Heart left ventricle (tissue), 13 donors: Measurements from ENCODE around the gene AKAP5.

ENCODE experiments used
- CTCF ChIP-seq, 12 donors: fragments of 200-600 bp; sonication (generic) in 4 of 12; IDR thresholded peaks; one replicate each; pipeline versions ENCODE4 v1.5.0 to v1.8.0; 2018 to 2022; ENCODE audit warnings: antibody characterized with exemption in 12 of 12, mild to moderate bottlenecking in 5 of 12
- POLR2A ChIP-seq, 2 donors: fragments of 450-650 bp; IDR thresholded peaks; one replicate each; pipeline ENCODE4 v1.6.1; 2017; ENCODE audit warnings: antibody characterized with exemption in 2 of 2, mild to moderate bottlenecking in 2 of 2, moderate library complexity in 2 of 2
- donor health status: ischemic (EF 13 %, LVEDD 7.1; RV severe dilation, severe dysfunction).
- donor health status: DM: no; HTN: yes; CAD: no.
- donor health status: DM: no; HTN: no; CAD: no.
- donor health status: ischemic (EF 25% LVEDD 6.9; RV normal size, moderate dysfunction).
- donor health status: ischemic (EF 25% LVEDD 5.7; RV mildly dilated, moderate dysfunction).
- donor health status: ischemic (EF 35%, LVEDD 5.7; RV mildly dilated, moderate dysfunction).
- donor health status: nonischemic (EF 11% LVEDD 7.7; RV severe dilation, severe dysfunction).
- donor health status: DM: yes; HTN: yes; CAD: no.
- donor health status: PGD.
- donor health status: ischemic (EF 29% LVEDD 5.4; RV normal size, mild dysfunction).
- donor health status: nonischemic (EF 23%, LVEDD 6.1; RV moderate dilation, normal function).

- TF ChIP-seq CTCF (IDR thresholded peaks at IDR 0.05) (no peak), POLR2A (IDR thresholded peaks at IDR 0.05) (no peak)
Observed at GRCh38 chr14:64465191-64465822, at the start of gene AKAP5.
